Measurements from ENCODE around the gene ZBTB8B. TPM values are rescaled to one million over a fixed set of nuclear protein-coding genes. Genes with fewer than 3 reads are reported as not detected.
A peak's percentile ranks its signal among the peaks of the same experiment; 100 is the strongest.

The ZBTB8B gene
- total RNA-seq, 1 donor from 2014 or later: 3.3 TPM

- no peaks in the 10 kb centered on the region for H3K27me3 Mint-ChIP-seq (ENCODE audit: low read depth)
- H3K4me3 Mint-ChIP-seq: no peak overlapping the region
- no peaks in the 10 kb centered on the region for H3K9me3 Mint-ChIP-seq
- no peak for TF ChIP-seq CTCF (conservative IDR thresholded peaks at IDR 0.05)
- no peak for DNase-seq (ENCODE audit: low read depth, low spot score)
- no peak overlapping the region for H3K27ac Mint-ChIP-seq (ENCODE audit: unreplicated experiment)
- H3K4me1 Mint-ChIP-seq: peaks cover 20% of the 10 kb centered on the region
- H3K36me3 Mint-ChIP-seq (ENCODE audit: low read depth): no peaks in the 10 kb centered on the region
Observed at GRCh38 chr1:32494196-32494595, 29.3 kb downstream of the ZBTB8B start.

GRCh38 chr1:32494711-32495337, 30.0 kb downstream of the ZBTB8B start:
- Mint-ChIP-seq H3K27ac (ENCODE audit: unreplicated experiment) (no peak overlapping the region), H3K9me3 (no peaks in the 10 kb centered on the region), H3K36me3 (ENCODE audit: low read depth) (no peaks in the 10 kb centered on the region), H3K4me3 (no peak overlapping the region), H3K27me3 (ENCODE audit: low read depth) (no peaks in the 10 kb centered on the region), H3K4me1 (peaks cover 18% of the 10 kb centered on the region)
- DNase-seq (ENCODE audit: low read depth, low spot score): no peak
- no peak for TF ChIP-seq CTCF (conservative IDR thresholded peaks at IDR 0.05)

- no peak for TF ChIP-seq CTCF (conservative IDR thresholded peaks at IDR 0.05)
- Mint-ChIP-seq H3K36me3 (ENCODE audit: low read depth) (no peaks in the 10 kb centered on the region), H3K4me1 (peaks cover 17% of the 10 kb centered on the region), H3K9me3 (no peaks in the 10 kb centered on the region), H3K27ac (ENCODE audit: unreplicated experiment) (peak overlapping the region; percentile 13), H3K4me3 (peak overlapping the region; percentile 7), H3K27me3 (ENCODE audit: low read depth) (no peaks in the 10 kb centered on the region)
- no peak for DNase-seq (ENCODE audit: low read depth, low spot score)
Observed at GRCh38 chr1:32496127-32496526, 31.3 kb downstream of the ZBTB8B start.

DNA sequence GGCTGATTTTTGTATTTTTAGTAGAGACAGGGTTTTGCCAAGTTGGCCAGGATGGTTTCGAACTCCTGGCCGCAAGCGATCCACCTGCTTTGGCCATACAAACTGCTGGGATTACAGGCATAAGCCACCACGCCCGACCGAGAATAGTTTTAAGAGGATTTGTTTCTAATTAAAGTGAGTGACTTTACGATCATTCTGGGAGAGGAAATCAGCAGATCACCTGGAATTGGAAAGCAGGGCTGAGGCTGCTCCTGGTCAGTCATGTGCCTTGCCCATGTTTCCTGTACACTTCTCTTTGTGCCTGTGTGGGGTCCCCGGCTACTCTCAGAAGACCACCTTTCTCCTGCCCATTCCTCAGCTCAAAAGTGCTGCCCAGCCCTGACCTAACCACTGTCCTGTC, 33.9 kb downstream of the ZBTB8B start:
- no peak for DNase-seq (ENCODE audit: low read depth, low spot score)
- no peaks in the 10 kb centered on the region for H3K9me3 Mint-ChIP-seq
- no peaks in the 10 kb centered on the region for H3K27me3 Mint-ChIP-seq (ENCODE audit: low read depth)
- H3K4me1 Mint-ChIP-seq: peaks cover 24% of the 10 kb centered on the region
- H3K36me3 Mint-ChIP-seq (ENCODE audit: low read depth): no peaks in the 10 kb centered on the region
- no peak for TF ChIP-seq CTCF (conservative IDR thresholded peaks at IDR 0.05)
- H3K4me3 Mint-ChIP-seq: peak overlapping the region; percentile 90
- no peak overlapping the region for H3K27ac Mint-ChIP-seq (ENCODE audit: unreplicated experiment)

- DNase-seq (ENCODE audit: low read depth, low spot score): peak; percentile 50
- H3K9me3 Mint-ChIP-seq: no peaks in the 10 kb centered on the region
- peak overlapping the region; percentile 90 for H3K4me3 Mint-ChIP-seq
- H3K36me3 Mint-ChIP-seq (ENCODE audit: low read depth): no peaks in the 10 kb centered on the region
- peak; percentile 37 for TF ChIP-seq CTCF (conservative IDR thresholded peaks at IDR 0.05)
- H3K27ac Mint-ChIP-seq (ENCODE audit: unreplicated experiment): peak overlapping the region; percentile 90
- H3K4me1 Mint-ChIP-seq: peaks cover 20% of the 10 kb centered on the region
- no peaks in the 10 kb centered on the region for H3K27me3 Mint-ChIP-seq (ENCODE audit: low read depth)
Observed at GRCh38 chr1:32500387-32501209, 35.7 kb downstream of the ZBTB8B start.
